ENCODE results near the gene CEMIP2.

The CEMIP2 gene

DNA sequence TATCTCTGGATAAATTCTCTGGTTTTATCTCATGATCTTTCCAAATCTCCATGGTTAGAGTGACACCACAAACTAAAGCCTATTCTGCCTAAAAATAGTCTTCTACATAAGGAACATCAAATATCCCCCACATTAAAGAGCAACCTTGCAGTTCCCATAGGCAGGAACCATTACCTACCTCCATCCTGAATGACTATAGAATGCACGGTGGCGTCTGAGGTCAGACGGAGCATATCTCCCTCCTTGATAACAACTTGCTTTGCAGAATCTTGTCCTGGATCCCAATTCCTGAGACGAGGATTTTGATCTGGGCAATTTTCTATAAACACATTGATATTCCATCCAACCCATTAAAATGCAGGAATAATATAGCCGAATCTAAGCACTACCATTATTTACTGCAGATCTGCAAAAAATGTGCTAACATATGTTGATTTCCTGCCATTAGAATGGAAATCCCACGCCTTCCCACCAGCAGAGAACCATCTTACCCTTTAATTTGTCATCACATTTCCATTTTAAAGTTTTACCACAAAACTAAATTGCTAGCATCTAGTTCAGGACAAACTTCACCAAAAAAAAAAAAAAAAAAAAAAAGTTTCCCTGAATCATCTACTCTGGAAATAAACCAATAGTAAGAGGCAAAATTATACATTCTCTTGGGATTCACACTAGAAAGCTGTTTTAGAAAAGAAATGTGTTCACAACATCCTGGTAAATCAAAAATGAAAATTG lies 22.1 kb downstream of the CEMIP2 start:
- DNase-seq (ENCODE audit: low spot score), result no peak

DNA sequence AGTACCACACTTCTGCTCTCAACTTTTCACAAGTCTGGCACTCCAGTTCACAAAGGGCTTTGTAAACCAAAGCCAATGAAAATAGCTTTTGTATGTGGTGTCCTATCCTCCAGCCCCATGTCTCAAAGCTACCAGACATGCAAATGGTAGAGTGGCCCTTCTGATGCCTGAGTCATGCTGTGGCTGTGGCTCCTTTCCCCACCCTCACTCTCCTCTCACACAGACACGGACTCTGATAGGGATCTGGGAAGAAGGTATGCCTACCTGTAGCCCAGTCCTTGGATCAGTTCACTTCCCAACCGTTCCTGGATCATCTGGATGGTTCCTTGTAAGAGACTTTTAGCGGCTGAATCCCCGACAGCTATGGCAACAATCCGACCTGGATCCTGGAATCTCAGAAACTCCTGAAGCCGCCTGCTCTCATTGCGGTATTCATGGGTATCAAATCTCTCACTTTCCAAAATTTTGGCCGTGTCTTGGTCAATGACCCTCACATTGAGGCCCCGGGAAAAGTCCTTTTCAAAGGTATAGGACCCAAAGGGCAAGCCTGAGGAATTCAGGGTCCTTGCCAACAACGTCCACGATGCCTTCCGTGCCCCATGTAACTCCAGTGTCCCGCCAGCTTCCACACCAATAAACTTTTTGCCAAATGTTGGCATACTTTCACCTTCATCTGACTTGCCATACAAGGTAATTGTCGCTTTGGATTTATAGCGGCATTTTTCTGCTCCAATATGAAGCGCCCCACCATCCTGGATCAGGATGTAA lies 23.4 kb downstream of the CEMIP2 start:
- DNase-seq (ENCODE audit: low spot score), result no peak

DNA sequence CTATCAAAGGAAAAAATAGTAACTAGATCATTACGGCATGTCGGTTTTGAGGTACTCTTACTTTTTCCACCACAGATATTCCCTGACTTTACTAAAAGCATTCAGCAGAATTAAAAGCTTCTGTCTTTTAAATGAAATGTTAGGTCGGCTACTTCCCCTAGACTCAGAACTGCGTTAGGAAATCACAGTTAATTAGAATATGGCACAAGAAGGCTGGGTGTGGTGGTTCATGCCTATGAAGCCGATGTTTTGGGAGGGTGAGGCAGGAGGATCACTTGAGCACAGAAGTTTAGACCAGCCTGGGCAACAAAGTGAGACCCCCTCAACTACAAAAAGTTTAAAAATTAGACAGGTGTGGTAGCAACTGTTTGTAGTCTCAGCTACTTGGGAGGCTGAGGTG lies 24.4 kb downstream of the CEMIP2 start:
- DNase-seq (ENCODE audit: low spot score), result no peak

DNA sequence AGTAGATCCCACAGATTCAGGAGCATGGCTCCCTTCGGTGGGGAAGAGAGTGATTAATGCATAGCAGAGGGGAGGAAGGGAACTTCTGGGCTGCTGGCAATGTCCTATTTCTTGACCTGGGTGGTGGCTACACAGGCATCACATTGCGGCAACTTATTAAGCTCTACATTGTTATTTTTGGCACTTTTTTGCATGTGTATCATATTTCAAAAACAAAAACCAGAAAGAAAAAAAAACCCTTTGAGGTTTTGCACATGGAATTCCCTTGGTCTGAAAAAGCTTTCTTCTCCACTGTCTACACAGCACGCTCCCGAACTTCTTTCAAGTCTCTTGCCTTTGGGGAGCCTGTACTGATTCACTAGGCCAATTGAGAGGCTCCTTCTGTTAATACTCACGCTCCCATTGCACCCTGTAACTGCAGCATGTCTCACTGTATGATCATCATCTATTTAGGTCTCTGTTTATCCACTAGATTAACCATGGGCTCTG lies 25.1 kb downstream of the CEMIP2 start:
- DNase-seq (ENCODE audit: low spot score), result no peak

DNA sequence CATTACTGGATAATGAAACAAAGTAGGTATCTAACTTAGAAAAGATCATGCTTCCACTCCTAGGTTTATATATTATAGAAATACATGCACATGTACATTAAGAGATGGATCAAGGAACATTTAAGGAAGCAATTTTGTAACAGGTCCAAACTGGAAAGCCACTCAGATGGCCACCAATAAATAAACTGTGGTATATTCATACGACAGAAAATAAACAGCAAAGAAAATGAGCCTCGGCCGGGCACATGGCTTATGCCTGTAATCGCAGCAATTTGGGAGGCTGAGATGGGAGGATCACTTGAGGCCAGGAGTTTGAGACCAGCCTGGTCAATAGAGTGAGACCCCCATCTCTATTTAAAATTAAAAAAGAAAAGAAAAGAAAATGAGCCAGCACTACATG lies 25.6 kb downstream of the CEMIP2 start:
- DNase-seq (ENCODE audit: low spot score), result no peak

DNA sequence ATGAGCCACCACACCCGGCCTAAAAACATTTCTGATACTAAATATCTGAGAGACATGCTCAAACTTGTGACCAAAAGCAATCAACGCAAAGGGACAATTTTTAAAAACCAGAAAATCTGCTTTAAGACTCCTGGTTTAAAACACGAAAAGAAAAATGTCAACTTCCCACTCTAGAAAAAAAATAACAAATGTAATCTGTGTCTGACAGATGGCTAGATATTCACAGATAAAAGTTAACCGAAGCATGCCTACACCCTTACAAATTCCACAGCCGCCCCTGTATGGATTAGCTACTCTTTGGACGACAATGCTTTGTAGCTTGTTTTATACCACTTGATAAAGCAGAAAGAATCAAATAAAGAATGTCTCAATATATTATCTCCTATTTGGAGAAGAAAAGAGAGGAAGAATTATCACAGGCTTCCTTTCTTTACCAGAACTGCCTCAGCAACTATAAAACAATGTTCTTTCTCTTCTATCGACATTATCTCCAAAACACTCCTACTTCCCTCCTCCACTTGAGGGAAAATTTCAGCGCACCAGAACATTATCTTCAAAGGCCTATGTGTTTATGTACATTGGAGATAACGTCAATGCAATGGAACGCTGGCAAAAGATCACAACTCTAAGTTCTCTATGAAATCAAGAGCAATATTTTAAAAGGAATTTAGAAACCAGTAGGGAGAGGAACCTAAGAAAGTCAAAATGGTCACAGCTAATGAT lies 26.2 kb downstream of the CEMIP2 start:
- DNase-seq (ENCODE audit: low spot score), result no peak

DNA sequence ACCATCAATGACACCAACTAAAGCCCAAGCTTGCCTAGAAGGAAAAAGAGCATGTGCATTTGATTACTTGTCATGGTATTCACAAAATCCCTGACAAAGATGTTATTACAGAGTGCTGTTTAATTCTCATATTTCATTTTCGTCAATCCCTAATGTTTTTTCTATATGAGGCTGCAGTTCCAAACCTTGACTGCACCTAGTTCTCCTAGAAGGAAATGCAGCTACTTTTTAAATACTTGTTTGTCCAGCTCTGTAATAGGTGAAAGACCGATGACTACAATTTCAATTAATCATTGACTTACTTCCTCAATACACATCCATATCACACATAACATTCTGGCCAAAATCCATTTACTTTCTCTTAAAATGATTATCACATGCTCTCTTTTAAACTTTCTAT lies 28.1 kb downstream of the CEMIP2 start:
- no peak for DNase-seq (ENCODE audit: low spot score)

DNA sequence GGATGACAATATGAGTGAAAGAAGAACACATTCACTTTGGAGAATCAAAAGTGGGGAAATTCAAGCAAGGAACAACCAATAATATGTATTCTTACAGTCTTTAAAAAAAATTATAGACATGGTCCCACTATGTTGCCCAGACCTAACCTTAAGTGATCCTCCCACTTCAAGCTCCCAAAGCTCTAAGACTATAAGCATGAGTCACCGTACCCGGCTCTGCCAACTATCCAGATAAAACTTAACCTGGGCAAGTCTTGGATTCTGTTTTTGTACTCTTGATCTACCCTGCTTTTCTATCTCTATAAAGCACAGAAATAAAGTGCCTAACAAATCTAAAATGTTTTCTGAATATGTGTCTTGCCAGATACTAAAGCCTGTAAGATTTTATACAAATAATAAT lies 30.9 kb downstream of the CEMIP2 start:
- DNase-seq (ENCODE audit: low spot score), result no peak

DNA sequence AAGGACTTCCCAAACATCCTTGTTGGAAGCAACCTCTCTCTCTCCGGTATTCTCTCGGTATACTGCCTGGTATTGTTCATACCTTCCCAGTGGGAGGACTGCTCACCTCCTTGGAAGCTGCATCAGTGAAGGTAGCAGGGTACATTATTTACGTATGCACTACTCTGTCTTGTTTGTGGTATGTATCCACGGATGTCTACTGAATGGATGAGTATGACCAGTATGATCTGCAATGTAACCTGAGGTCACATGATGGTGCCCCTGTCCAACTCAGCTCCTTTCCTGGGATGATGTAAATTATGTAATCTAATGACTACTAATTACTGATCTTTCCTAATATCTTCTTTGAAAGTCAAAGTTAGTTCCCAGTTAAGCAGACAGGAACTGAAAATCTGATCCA lies 32.1 kb downstream of the CEMIP2 start:
- no peak for DNase-seq (ENCODE audit: low spot score)

DNA sequence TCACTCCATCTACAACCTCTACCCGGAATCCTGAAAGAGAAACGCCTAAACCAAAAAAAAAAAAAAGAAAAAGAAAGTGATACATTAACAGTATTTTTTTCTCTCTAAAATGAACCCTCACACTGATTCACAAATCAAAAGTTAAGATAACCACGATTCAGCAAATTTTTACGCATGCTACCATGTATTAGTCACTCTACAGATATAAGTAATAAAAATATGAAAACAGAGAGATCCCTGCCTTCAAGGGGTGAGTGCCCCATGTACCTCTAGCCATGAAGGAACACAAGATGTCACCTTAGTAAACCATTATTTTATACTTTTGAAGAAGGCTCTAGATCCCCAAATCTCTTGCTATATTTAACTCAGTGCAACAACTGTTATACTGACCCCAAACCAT lies 33.4 kb downstream of the CEMIP2 start:
- no peak for DNase-seq (ENCODE audit: low spot score)

DNA sequence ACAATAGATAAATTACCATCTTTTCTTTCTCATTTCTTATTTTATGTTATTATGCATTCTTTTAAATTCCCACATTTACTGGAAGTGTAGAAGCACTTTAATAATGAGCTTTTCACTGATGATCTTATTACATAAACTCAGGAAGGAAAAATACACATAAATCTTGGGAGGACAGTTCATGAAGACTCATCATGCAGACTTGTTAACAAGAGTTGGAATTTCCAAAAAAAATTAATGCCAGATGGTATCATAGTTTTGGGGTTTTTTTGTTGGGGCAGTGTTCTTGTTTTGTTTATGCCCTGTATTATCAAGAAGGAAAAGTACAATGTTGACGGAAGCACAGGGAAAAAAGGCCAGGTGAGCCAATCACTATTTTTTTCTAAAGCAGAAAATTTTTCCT lies 35.1 kb downstream of the CEMIP2 start:
- no peak for DNase-seq (ENCODE audit: low spot score)

DNA sequence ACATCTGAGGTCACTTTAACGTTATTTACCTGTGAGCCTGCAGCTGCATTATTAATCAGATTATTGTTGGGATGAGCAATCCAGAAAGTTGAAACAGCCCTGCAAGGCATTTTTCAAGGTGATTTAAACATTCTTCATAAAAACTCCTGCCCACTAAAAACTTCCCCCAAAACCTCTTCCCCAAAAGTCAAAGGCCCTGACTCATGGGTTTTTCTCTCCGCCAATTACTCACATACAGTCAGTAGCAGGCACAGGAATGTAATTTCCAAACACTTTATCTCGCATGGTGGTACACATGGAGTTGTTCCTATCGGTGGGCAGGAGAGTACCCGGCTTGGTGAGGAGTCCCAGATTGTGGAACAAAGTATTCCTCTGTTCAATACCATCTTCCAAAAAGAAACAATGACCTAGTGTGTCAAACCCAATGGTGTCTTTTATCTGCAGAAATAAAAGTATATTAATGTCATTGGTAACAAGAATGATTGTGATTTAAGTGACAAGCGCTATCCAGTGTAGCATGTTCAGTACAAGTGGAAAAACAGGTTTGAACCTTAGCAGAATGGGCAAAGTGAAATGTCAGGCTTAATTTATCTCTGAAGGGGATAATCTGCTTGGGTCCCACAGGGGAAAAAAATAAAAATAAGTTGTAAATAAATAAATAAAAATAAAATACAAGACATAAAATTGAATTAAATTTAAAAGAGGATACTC lies 38.3 kb downstream of the CEMIP2 start:
- no peak for DNase-seq (ENCODE audit: low spot score)

DNA sequence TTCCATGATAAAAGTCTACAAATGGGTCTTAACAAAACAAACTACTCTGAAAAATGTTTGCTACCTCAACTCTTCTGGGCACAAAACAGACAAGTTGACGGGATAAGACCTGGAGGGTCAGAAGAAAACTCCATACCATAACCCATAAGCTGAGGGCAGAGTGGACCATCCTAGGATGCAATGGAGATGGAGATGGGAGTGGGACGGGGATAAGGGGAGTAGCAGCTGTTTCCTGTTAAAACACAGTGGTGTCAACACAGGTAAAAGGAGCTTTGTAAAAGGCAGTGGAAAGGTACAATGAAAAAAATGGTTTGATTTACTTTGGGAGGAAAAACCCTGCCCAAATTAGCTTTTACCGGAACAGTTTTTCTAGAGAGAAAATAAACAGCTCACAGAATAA lies 41.6 kb downstream of the CEMIP2 start:
- no peak for DNase-seq (ENCODE audit: low spot score)

DNA sequence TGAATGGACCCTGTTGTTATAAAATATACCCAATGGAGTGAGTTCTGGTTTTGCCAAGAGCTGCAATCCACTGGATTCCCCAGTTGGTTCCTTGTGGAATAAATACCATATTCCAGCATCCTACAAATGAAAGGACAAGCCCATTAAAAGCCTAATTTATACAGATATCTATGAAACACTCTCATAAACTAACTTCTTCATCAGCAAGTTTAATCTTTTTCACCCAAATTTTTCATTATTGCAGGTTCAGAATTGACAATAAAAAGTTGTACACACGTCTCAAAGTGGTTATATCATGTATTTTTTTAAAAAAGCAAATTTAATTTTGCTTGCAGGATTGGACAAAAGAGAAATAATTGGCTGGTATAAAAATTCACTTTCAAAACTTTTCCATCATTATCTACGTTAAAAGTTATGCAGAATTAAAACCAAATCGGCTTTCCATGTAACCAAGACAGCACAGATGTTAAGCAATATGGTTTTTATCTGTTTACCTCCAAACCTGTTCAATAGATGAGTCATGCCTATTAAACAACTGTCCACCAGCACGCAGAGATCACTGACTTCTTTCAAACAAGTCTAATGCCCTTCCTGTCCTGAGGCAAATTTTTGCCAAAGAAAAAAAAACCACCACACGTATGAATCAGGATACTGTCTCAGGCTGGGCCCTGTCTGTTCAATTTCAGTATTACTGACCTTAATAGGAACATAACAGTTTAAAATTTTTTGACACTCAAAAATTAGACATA lies 42.5 kb downstream of the CEMIP2 start:
- no peak for DNase-seq (ENCODE audit: low spot score)

DNA sequence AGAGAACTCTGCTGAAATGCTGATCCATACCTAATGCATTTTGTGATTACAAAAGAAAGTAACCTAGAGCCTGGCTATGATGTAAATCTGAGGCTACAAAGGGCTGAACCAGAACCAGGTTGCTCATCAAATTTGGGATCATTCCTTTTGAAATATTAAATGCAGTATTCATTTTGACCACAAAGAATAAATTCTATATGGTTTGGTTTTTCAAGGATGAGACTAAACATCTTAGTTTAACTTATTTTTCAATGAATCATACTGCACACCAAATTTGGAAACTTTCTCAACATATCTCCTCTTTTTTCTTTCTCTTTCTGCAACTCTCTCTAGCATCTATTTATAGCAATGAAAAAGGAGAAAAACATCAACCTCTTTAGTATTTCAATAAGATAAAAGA lies 46.5 kb downstream of the CEMIP2 start:
- DNase-seq (ENCODE audit: low spot score), result no peak

DNA sequence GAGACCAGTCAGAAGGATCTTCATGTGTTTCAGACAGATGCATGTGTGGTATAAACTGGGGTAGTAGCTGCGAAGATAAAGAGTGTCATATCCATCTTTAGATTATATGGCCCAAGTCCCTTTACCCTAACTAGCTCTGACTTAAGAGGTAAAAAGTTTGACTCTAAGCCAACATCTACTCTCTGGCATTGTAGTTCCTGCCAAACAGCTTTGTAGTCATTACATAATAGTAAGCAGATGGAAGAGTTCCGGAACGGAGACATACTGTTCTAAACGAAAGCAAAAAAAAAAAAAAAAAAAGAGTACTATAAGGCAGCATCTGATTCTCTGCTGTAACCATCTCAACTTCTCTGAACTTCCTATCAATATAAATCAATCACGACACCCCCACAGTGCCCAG lies 48.8 kb downstream of the CEMIP2 start:
- no peak for DNase-seq (ENCODE audit: low spot score)

DNA sequence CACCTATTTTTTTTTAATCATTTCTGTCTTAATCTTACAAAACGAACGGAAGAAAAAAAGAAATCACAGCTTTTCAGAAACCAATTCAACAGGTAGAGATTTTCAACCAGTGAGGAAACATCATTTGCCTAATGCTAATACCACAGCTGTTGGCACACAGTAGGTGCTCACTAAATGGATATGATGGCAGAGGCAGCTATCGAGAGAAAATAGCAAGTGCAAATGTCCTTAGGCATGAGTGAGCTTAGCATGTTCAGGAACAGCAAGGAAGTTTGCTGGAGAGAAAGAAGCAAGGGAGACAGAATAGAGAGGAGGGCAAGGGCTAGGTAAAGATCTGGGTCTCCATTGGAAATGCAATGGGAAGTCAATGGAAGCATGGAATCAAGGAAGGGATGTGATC lies 49.2 kb downstream of the CEMIP2 start:
- no peak for DNase-seq (ENCODE audit: low spot score)

DNA sequence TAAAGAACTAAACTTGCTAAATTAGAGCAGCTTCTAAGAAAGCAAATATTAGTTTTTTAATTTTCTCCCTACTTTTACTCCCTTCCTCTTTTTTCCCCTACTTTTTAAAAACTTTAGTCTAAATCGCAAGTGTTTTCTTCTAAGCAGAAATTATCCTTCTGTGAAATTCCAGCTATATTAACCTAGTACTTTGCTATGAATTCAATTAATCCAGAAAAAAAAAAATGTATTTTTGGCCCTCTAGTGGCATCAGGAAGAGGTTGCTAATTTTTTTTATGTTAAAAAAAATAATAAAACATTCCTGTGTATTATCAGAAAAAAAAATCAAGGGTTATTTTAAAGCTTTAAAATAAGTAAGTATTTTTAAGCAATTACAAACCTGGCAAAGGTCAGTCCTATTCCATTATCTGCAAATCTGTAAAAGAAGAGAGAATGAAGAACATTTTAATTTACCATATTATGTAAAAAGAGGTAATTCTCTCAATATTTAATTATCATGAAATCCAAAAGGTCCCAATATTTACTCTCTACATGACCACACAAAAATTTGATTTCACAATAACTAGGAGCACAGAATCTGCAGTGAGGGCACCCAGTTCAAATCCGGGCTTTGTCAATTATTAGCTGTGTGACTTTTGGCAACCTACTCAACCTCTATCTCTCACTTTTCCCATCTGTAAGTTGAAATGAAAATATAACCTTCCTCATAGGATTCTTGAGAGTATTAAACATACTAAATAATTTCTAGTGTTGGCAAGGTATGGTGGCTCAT lies 52.0 kb downstream of the CEMIP2 start:
- no peak for DNase-seq (ENCODE audit: low spot score)

DNA sequence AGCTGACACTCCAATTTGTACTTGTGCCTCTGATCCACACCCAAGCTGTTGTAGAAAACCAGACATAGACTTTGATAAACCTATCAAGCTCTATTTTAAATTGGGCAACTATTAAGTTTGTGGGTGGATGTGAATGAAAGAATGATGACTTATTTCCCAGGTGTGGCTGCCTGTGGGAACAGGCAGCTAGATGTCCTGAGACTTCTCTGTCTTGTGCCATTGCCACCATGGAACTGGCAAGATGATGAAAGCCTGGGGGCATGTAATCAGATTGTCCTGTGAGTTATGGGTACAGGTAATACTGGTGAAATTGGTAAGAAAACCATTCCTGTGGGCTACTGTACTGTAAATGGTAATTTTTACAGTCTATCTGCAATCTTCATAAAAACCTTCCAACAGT lies 57.5 kb downstream of the CEMIP2 start:
- no peak for DNase-seq (ENCODE audit: low spot score)

DNA sequence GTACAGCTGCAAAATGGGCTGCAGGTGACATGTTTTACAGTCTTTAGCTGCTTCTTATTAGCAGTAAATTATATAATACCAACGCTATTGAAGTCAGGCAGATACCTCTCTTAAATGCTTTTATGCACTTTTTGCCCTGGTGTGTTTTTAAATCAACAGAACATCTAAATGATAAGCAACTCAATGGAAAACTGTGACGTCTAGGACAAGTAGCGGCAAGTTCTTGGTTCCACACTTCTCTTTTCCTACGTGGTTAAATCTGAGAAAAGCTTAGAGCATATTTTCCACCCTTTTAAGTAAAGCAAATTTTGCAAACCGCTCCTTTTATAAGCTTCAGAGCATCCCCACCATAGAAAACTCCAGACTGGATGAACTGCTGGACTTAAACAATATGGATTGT lies 58.1 kb downstream of the CEMIP2 start:
- DNase-seq (ENCODE audit: low spot score), result no peak

DNA sequence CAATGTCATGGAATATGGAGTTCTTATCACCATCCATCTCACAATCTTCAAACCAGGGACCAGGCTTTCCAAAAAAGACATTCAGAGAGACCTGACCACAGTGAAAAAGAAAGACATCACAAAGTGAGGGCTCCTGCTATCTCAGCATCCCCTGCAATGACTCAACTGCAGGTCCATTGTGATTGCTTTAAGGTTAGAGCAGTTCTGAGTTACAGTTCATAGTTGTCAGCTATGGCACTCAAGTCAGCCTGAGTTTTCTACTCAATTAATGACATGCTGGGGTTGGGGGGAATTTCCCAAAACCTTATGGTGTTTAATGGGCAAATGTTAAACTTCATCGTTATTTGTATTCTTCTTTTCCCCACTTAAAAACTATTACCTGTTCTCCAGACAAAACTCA lies 58.9 kb downstream of the CEMIP2 start:
- DNase-seq (ENCODE audit: low spot score), result no peak

Data from CD4-positive, alpha-beta T cell treated with Interleukin-6 at 100 ng/mL for 8 hours (primary cell).